Karpas-422 (cell line): Measurements from ENCODE around the gene NDUFB7. TPM values are rescaled to one million over a fixed set of nuclear protein-coding genes. Genes with fewer than 3 reads are reported as not detected.

Source experiments
- DNase-seq: peaks from one replicate; pipeline ENCODE4 v3.0.0-alpha.2; 2015
- H2AFZ ChIP-seq: fragments of 200-600 bp; sonication (generic); 2 replicates; pipeline ENCODE4 v1.6.1; 2014; ENCODE audit warnings: antibody characterized with exemption, low read length, mixed read lengths
- H3K27ac ChIP-seq: fragments of 200-600 bp; sonication (generic); 2 replicates; pipeline ENCODE4 v1.5.1; 2014; ENCODE audit warnings: mild to moderate bottlenecking, low read length, moderate library complexity
- H3K27me3 ChIP-seq: fragments of 200-600 bp; sonication (generic); 2 replicates; pipeline ENCODE4 v1.6.1; 2014; ENCODE audit warnings: low read length, mixed read lengths
- H3K36me3 ChIP-seq: fragments of 200-600 bp; sonication (generic); 2 replicates; pipeline ENCODE4 v1.6.1; 2014; ENCODE audit warnings: low read length, mixed read lengths; ENCODE audit not compliant: insufficient read depth
- H3K4me1 ChIP-seq: fragments of 200-600 bp; sonication (generic); 2 replicates; pipeline ENCODE4 v1.6.1; 2014; ENCODE audit warnings: mild to moderate bottlenecking, low read length, mixed read lengths
- H3K4me2 ChIP-seq: fragments of 200-600 bp; sonication (generic); 2 replicates; pipeline ENCODE4 v1.6.1; 2014; ENCODE audit warnings: low read length, low read depth, mild to moderate bottlenecking; ENCODE audit not compliant: poor library complexity, severe bottlenecking
- H3K4me3 ChIP-seq: fragments of 200-600 bp; sonication (generic); 2 replicates; pipeline ENCODE4 v1.5.1; 2014; ENCODE audit warnings: mild to moderate bottlenecking, antibody characterized with exemption, low read length, mixed read lengths
- H3K79me2 ChIP-seq: fragments of 200-600 bp; sonication (generic); 2 replicates; pipeline ENCODE4 v1.6.1; 2014; ENCODE audit warnings: mild to moderate bottlenecking, low read length, mixed read lengths
- H3K9ac ChIP-seq: fragments of 200-600 bp; sonication (generic); 2 replicates; pipeline ENCODE4 v1.6.0; 2014; ENCODE audit warnings: low read length
- H3K9me2 ChIP-seq: fragments of 200-600 bp; sonication (generic), shearing (Covaris generic); replicated peaks from 2 replicates; pipeline ENCODE4 v1.6.0; 2014; ENCODE audit warnings: mild to moderate bottlenecking, low read length, moderate library complexity; ENCODE audit not compliant: insufficient read depth
- H3K9me3 ChIP-seq: fragments of 300-700, 200-600 bp; sonication (generic); 2 replicates; pipeline ENCODE4 v1.6.1; 2014; ENCODE audit warnings: low read length, mixed read lengths
- H4K20me1 ChIP-seq: fragments of 200-600 bp; sonication (generic); 2 replicates; pipeline ENCODE4 v1.6.1; 2014; ENCODE audit warnings: mild to moderate bottlenecking, antibody characterized with exemption, low read length, low read depth; ENCODE audit not compliant: insufficient read depth
- total RNA-seq: library from RNA; depleted of rRNA; stranded (reverse); fragments of >200 nt; shearing (Covaris generic); gene quantifications from 2 replicates; pipeline ENCODE4 v1.2.3, GENCODE V29; 2014; ENCODE audit warnings: low replicate concordance

Gene NDUFB7
- total RNA-seq, 1 experiment from 2014 or later, result 230 TPM

DNA sequence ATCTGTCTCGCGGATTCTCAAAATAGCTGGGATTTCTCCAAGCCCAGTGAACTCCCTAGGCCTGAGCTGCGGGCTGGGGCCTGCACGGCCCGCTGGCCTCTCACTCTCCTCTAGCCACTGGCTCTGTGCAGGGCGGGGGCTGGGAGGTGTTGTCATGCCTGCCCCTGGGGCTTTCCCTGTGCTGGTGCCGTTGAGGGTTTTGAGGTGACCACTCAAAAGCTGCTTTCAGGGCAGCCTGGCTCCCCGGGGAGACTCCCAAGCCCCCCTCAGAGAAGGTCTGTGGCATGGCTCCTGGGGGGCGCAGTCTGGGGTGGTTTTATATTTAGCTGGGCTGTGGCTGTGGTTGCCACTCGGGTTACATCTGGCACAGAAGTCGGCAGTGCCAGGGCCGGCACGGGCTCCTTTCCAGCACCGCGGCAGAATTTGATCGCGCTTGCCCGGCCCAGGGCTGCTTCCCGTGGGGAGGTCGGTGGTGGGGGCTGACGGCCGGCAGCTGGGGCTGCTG is 10.0 kb downstream of the NDUFB7 start:
- Histone ChIP-seq H3K9me2 (no peaks in the 10 kb centered on the region), H3K4me1 (peaks cover 31% of the 10 kb centered on the region), H4K20me1 (peaks cover 8% of the 10 kb centered on the region; the same call in 1 of the 2 replicates)

DNA sequence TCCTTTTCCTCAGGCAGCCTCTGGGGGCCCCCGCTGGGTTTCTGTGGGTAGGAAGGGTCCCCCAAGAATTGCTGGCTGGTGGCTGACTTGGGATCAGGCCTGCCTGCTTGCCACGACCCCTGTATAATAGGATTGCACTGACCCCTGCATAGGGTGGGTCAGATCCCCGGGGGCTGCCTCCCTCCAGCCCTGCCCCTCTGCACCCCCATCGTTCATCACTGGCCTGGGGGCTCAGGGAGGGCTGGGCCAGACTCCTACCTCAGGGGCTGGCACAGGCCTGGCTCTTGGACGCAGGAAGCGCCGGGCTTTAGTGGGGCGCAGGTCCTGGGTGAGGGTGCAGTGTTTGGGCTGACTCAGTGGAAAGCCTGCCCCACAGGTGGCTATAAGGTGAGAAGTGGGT is 10.6 kb downstream of the NDUFB7 start:
- Histone ChIP-seq H3K27me3 (no peaks in the 10 kb centered on the region), H3K9me3 (no peaks in the 10 kb centered on the region), H3K9me2 (no peaks in the 10 kb centered on the region), H3K4me1 (peaks cover 37% of the 10 kb centered on the region), H4K20me1 (peaks cover 8% of the 10 kb centered on the region; the same call in 1 of the 2 replicates), H3K27ac (no peak overlapping the region), H3K36me3 (no peaks in the 10 kb centered on the region), H2AFZ (no peak overlapping the region), H3K9ac (no peak overlapping the region), H3K4me2 (no peak overlapping the region), H3K4me3 (no peak overlapping the region), H3K79me2 (peaks cover 49% of the 10 kb centered on the region)
- no peak for DNase-seq

More for the DNA sequence above, 10.0 kb downstream of the NDUFB7 start:
- no peak overlapping the region for H2AFZ ChIP-seq
- H3K79me2 ChIP-seq, result peaks cover 47% of the 10 kb centered on the region
- no peaks in the 10 kb centered on the region for H3K27me3 ChIP-seq
- H3K27ac ChIP-seq, result no peak overlapping the region
- DNase-seq, result no peak
- no peaks in the 10 kb centered on the region for H3K9me3 ChIP-seq
- no peaks in the 10 kb centered on the region for H3K36me3 ChIP-seq
- no peak overlapping the region for H3K9ac ChIP-seq
- no peak overlapping the region for H3K4me3 ChIP-seq
- no peak overlapping the region for H3K4me2 ChIP-seq

DNA sequence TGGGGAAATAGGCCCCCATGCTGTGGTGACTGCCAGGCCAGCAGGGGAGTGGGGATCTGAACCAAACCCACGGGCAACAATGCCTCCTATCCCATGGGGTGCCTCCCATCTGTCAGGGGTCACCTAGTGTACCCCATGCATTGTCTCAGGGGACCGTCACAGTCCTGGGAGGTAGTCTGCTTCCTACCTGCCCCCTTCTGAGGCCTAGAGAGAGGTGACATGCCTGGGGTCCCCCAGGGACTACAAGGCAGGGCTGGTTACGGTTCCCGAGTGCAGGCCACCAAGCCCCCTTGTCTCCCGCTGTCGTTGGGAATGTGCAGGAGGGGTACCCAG is 11.1 kb downstream of the NDUFB7 start:
- Histone ChIP-seq H3K27me3 (no peaks in the 10 kb centered on the region), H3K79me2 (peaks cover 49% of the 10 kb centered on the region), H4K20me1 (peaks cover 8% of the 10 kb centered on the region; the same call in 1 of the 2 replicates), H3K9me2 (no peaks in the 10 kb centered on the region), H3K4me2 (no peak overlapping the region), H3K4me1 (peaks cover 37% of the 10 kb centered on the region), H3K27ac (no peak overlapping the region), H3K36me3 (no peaks in the 10 kb centered on the region), H3K9me3 (no peaks in the 10 kb centered on the region), H3K9ac (peak overlapping the region; percentile 56; the same call in 1 of the 2 replicates), H2AFZ (no peak overlapping the region), H3K4me3 (no peak overlapping the region)
- no peak for DNase-seq

DNA sequence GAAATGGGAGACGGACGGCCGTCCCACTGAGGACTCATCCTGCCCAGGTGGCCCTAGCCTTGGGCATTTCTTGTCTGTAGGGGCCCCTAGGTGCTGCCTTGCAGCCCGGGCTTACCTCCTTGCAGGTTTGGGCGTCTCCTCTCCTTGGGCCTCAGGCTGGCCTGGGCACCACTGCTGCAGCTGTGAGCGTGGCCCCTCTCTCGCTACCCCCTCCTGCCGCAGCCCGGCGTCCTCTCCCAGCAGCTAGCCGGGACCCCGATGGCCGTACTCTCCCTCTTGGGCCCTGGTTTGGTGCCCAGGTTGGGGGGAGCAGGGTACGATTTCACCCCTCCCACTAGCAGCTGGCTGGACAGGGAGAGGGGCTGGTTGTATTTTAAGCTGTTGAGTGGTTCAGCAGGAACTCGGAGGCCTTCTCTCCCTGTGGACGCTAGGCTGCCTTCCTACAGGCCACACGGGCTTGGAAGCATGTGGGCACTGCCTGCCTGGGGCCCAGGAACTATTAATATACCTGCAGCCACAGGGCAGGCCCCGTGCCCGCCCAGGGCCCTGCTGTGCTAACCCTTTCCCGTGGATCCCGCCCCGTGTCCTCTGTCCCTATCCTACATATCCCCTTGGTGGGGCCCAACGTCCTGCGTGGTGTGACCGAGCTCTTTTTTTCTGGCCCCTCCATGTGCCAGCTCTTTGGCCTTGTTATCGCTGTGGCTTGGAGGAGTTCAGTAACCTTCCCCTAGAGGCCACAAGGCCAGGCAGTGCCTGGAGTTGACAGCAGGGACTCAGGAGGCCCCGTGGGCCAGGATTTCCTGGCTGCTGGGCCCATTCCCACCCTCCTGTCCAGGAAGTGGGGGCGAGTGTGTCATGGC is 11.7 kb downstream of the NDUFB7 start:
- peak overlapping the region; percentile 84 for H3K27ac ChIP-seq
- no peak overlapping the region for H2AFZ ChIP-seq
- H3K9ac ChIP-seq, result peak overlapping the region; percentile 56; the same call in 1 of the 2 replicates
- H3K4me2 ChIP-seq, result peak overlapping the region; percentile 83
- no peaks in the 10 kb centered on the region for H3K27me3 ChIP-seq
- no peak for DNase-seq
- H4K20me1 ChIP-seq, result peaks cover 8% of the 10 kb centered on the region; the same call in 1 of the 2 replicates
- H3K9me3 ChIP-seq, result no peaks in the 10 kb centered on the region
- no peak overlapping the region for H3K4me3 ChIP-seq
- H3K79me2 ChIP-seq, result peaks cover 49% of the 10 kb centered on the region
- H3K9me2 ChIP-seq, result no peaks in the 10 kb centered on the region
- no peaks in the 10 kb centered on the region for H3K36me3 ChIP-seq
- H3K4me1 ChIP-seq, result peaks cover 37% of the 10 kb centered on the region

DNA sequence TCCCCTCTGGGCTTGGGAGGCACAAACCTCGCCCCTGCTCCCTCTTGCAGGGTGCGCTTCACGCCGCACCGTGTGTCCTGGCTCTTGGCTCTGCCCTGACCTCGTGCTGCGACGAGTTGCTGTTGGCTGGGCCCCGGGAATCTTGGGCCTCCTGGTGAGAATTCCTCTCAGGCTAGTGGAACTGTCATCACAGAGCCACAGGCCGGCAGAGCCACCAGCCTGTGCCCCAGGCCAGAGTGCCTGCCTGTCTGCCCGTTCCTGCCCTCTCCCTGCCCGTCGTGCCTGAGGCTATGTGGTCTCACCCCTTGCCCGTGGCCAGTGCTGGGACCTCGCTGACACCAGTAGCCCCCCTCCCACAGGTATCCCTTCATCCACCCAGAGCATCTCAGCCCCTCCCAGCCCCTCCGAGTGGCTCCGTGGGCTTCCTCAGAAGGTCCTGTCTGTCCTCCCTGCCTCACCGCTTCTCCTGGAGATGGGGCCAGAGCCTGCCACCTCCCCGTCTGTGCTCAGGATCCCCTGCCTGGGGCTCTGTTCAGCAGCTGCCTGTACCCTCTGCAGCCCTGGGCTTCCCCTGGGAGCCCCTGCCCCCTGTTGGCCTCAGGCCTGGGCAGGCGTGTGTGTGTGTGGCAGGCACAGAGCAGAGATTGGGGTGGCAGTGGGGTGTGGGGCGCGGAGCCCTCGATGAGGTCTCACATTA is 13.3 kb downstream of the NDUFB7 start:
- Histone ChIP-seq H3K9me3 (no peaks in the 10 kb centered on the region), H4K20me1 (0 out of 2 replicates have a peak, but pooled peaks cover 3% of the 10 kb centered on the region), H3K36me3 (no peaks in the 10 kb centered on the region), H3K4me1 (peaks cover 37% of the 10 kb centered on the region), H2AFZ (no peak overlapping the region), H3K27ac (peak overlapping the region; percentile 84), H3K4me3 (peak overlapping the region; percentile 59), H3K9ac (peak overlapping the region; percentile 56), H3K9me2 (no peaks in the 10 kb centered on the region), H3K27me3 (no peaks in the 10 kb centered on the region), H3K79me2 (peaks cover 52% of the 10 kb centered on the region), H3K4me2 (peak overlapping the region; percentile 83)
- peak; percentile 65 for DNase-seq

DNA sequence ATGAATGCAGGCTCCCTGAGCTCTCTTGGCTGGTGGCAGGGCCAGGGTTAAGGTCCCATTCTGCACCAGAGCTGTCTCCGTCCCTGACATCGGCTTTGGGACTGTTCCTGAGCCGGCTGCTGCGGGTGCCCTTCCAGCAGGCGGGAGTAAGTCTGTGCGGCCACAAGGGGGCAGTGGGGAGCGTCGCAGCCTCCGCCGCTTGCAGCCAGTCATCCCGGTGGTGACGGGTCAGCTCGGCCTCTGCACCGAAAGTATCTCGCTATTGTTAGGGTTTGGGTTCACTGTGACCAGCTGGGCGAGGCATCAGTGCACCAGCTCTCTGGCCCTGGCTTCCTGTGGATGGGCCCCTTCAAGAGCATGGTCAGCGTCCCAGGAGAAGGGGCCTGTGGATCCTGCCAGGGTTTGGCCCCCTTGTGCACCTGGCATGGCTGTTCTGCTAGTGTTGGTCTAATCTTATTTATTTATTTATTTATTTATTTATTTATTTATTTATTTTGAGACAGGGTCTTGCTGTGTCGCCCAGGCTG is 15.1 kb downstream of the NDUFB7 start:
- peak; percentile 92 for DNase-seq
- Histone ChIP-seq H3K4me1 (peaks cover 37% of the 10 kb centered on the region), H3K9ac (peak overlapping the region; percentile 60), H3K27me3 (no peaks in the 10 kb centered on the region), H2AFZ (no peak overlapping the region), H3K4me3 (no peak overlapping the region), H3K9me2 (no peaks in the 10 kb centered on the region), H3K27ac (no peak overlapping the region), H4K20me1 (0 out of 2 replicates have a peak, but pooled peaks cover 2% of the 10 kb centered on the region), H3K36me3 (no peaks in the 10 kb centered on the region), H3K9me3 (no peaks in the 10 kb centered on the region), H3K79me2 (peaks cover 54% of the 10 kb centered on the region), H3K4me2 (peak overlapping the region; percentile 42)

DNA sequence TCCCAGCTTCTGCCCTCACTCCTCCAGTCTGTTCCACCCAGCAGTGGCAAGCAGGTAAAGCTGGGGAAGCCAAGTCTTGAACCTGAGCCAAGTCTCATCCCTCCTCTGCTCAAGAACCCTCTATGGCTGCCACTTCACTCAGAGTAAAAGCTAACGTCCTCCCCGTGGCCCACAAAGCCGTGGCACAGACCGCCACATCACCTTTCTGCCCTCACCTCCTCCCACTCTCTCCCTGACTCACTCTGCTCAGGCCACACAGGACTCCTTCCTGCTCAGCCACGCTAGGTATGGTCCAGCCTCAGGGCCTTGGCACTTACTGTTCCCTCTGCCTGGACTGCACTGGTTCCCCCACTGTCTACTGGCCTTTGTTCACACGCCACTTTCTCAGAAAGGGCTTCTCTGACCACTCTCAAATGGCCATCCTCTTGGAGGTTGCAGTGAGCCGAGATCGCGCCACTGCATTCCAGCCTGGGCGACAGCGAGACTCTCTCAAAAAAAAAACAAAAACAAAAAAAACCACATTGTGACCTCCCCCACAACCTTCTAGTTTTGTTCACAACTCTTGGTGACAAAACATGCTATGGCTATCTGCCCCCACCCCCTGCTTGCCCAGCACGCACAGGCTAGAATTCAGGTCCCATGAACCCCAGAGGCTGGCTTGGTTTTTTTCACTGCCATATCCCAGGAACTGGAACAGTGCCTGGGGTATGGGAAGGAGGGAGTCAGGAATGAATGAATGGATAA is 15.8 kb downstream of the NDUFB7 start:
- H3K9ac ChIP-seq, result peak overlapping the region; percentile 60; the same call in 1 of the 2 replicates
- H3K79me2 ChIP-seq, result peaks cover 50% of the 10 kb centered on the region
- peaks cover 41% of the 10 kb centered on the region for H3K4me1 ChIP-seq

More for the DNA sequence above, 15.8 kb downstream of the NDUFB7 start:
- H2AFZ ChIP-seq, result no peak overlapping the region
- H3K4me2 ChIP-seq, result peak overlapping the region; percentile 42
- no peaks in the 10 kb centered on the region for H3K9me2 ChIP-seq
- no peaks in the 10 kb centered on the region for H3K27me3 ChIP-seq
- no peak overlapping the region for H3K4me3 ChIP-seq
- H3K27ac ChIP-seq, result no peak overlapping the region
- H3K36me3 ChIP-seq, result no peaks in the 10 kb centered on the region
- no peaks in the 10 kb centered on the region for H3K9me3 ChIP-seq
- H4K20me1 ChIP-seq, result 0 out of 2 replicates have a peak, but pooled peaks cover 2% of the 10 kb centered on the region
- no peak for DNase-seq
